KMS-11 (cell line): ENCODE results near the gene ATF7.

ENCODE experiments used
- H2AFZ ChIP-seq: fragments of 200-600 bp; sonication (generic); 2 replicates; pipeline ENCODE4 v1.6.1; 2016; ENCODE audit warnings: antibody characterized with exemption, mixed run types, low read depth
- H3K27ac ChIP-seq: fragments of 200-600 bp; sonication (generic); 2 replicates; pipeline ENCODE4 v1.6.1; 2016; ENCODE audit warnings: mild to moderate bottlenecking, mixed run types
- H3K27me3 ChIP-seq: fragments of 200-600 bp; sonication (generic); 2 replicates; pipeline ENCODE4 v1.6.1; 2017; ENCODE audit warnings: mild to moderate bottlenecking, low read depth, mixed run types, moderate library complexity; ENCODE audit not compliant: insufficient read depth
- H3K36me3 ChIP-seq: fragments of 200-600 bp; sonication (generic); 2 replicates; pipeline ENCODE4 v1.6.1; 2017; ENCODE audit warnings: mild to moderate bottlenecking, mixed run types; ENCODE audit not compliant: insufficient read depth
- H3K4me1 ChIP-seq: fragments of 200-600 bp; sonication (generic); 2 replicates; pipeline ENCODE4 v1.6.1; 2016; ENCODE audit warnings: mild to moderate bottlenecking, low read depth, mixed run types; ENCODE audit not compliant: poor library complexity, severe bottlenecking
- H3K4me2 ChIP-seq: fragments of 200-600 bp; sonication (generic); 2 replicates; pipeline ENCODE4 v1.7.0; 2016; ENCODE audit warnings: mild to moderate bottlenecking, mixed run types
- H3K4me3 ChIP-seq: fragments of 200-600 bp; sonication (generic); IDR thresholded peaks from 2 replicates; pipeline ENCODE4 v1.6.1; 2017; ENCODE audit warnings: low read depth, low read length, mixed read lengths; ENCODE audit not compliant: insufficient read depth
- H3K79me2 ChIP-seq: fragments of 200-600 bp; sonication (generic); 2 replicates; pipeline ENCODE4 v1.6.1; 2016; ENCODE audit warnings: low read depth, mixed run types; ENCODE audit not compliant: insufficient read depth
- H3K9ac ChIP-seq: fragments of 200-600 bp; sonication (generic); 2 replicates; pipeline ENCODE4 v1.6.1; 2016; ENCODE audit warnings: mild to moderate bottlenecking, mixed run types
- H4K20me1 ChIP-seq: fragments of 200-600 bp; sonication (generic); 2 replicates; pipeline ENCODE4 v1.6.1; 2016; ENCODE audit warnings: mild to moderate bottlenecking, mixed run types; ENCODE audit not compliant: insufficient read depth
- CTCF ChIP-seq: fragments of 200-600 bp; sonication (generic); conservative IDR thresholded peaks from 2 replicates; pipeline ENCODE4 v1.6.1; 2017; ENCODE audit warnings: low read depth, mild to moderate bottlenecking, antibody characterized with exemption, low read length, moderate library complexity, mixed read lengths

ATF7 gene

DNA sequence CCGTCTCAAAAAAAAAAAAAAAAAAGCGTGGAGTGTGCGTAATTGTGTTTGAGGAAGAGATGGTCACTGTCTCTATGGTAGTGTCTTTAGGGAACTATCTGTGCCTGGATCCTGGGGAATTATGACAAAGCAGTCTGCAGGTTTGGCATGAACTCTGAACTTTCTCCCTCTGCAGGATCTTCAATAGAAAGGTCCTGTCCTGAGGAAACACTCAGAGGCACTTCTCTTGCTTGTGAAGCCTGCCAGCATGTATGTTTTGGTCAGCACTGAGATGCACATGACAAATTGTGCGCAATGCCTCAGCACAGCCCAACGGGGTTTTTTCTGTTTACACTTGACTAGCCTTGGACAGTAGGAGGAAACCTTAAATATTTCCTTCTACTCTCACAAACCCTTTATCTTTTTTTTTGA, 46.6 kb downstream of the ATF7 start:
- no peak for TF ChIP-seq CTCF
- no peaks in the 10 kb centered on the region for H3K27me3 ChIP-seq
- H3K27ac ChIP-seq, result no peak overlapping the region
- H4K20me1 ChIP-seq, result no peaks in the 10 kb centered on the region
- H2AFZ ChIP-seq, result no peak overlapping the region
- H3K79me2 ChIP-seq, result no peaks in the 10 kb centered on the region
- no peak overlapping the region for H3K9ac ChIP-seq
- H3K4me1 ChIP-seq, result peaks cover 10% of the 10 kb centered on the region
- no peak overlapping the region for H3K4me2 ChIP-seq
- H3K4me3 ChIP-seq, result no peak overlapping the region
- H3K36me3 ChIP-seq, result no peaks in the 10 kb centered on the region

- H3K4me3 ChIP-seq, result no peak overlapping the region
- no peak overlapping the region for H3K9ac ChIP-seq
- peaks cover 10% of the 10 kb centered on the region for H3K4me1 ChIP-seq
- no peak overlapping the region for H3K27ac ChIP-seq
- H3K79me2 ChIP-seq, result no peaks in the 10 kb centered on the region
- H2AFZ ChIP-seq, result no peak overlapping the region
- H3K4me2 ChIP-seq, result no peak overlapping the region
- H4K20me1 ChIP-seq, result no peaks in the 10 kb centered on the region
- no peaks in the 10 kb centered on the region for H3K36me3 ChIP-seq
- TF ChIP-seq CTCF, result no peak
- H3K27me3 ChIP-seq, result no peaks in the 10 kb centered on the region
Measured at GRCh38 chr12:53578783-53579182, 47.4 kb downstream of the ATF7 start.

- H3K27me3 ChIP-seq, result no peaks in the 10 kb centered on the region
- H2AFZ ChIP-seq, result no peak overlapping the region
- H4K20me1 ChIP-seq, result no peaks in the 10 kb centered on the region
- H3K9ac ChIP-seq, result no peak overlapping the region
- H3K4me1 ChIP-seq, result peaks cover 15% of the 10 kb centered on the region
- H3K4me2 ChIP-seq, result no peak overlapping the region
- no peak overlapping the region for H3K4me3 ChIP-seq
- no peaks in the 10 kb centered on the region for H3K79me2 ChIP-seq
- H3K27ac ChIP-seq, result no peak overlapping the region
- H3K36me3 ChIP-seq, result no peaks in the 10 kb centered on the region
- TF ChIP-seq CTCF, result no peak
Measured at GRCh38 chr12:53577941-53578352, 48.2 kb downstream of the ATF7 start.

- no peak overlapping the region for H3K27ac ChIP-seq
- no peak overlapping the region for H3K4me2 ChIP-seq
Measured at GRCh38 chr12:53575502-53576249, 50.5 kb downstream of the ATF7 start.

More at GRCh38 chr12:53575502-53576249, 50.5 kb downstream of the ATF7 start:
- Histone ChIP-seq H3K79me2 (no peaks in the 10 kb centered on the region), H3K36me3 (no peaks in the 10 kb centered on the region), H2AFZ (no peak overlapping the region), H4K20me1 (no peaks in the 10 kb centered on the region), H3K27me3 (no peaks in the 10 kb centered on the region), H3K4me1 (peaks cover 38% of the 10 kb centered on the region), H3K4me3 (no peak overlapping the region), H3K9ac (no peak overlapping the region)
- no peak for TF ChIP-seq CTCF
